Aorta (tissue), 5 donors: ENCODE measurements around the gene DGKB. TPM values are rescaled to one million over a fixed set of nuclear protein-coding genes. Genes with fewer than 3 reads are reported as not detected.

ENCODE experiments used
- ATAC-seq: fragments of 200-7000 bp; cut with Tn5 transposase; one replicate; pipeline ENCODE4 v1.9.1; 2022; ENCODE audit warnings: moderate library complexity; ENCODE audit not compliant: low FRiP score
- DNase-seq, 2 donors: peaks; one replicate each; pipeline ENCODE4 v3.0.0-alpha.2; 2020
- H3K27ac ChIP-seq, 2 donors: one replicate each; pipeline ENCODE4 v1.5.1; 2013; ENCODE audit warnings: low read length in 2 of 2, mild to moderate bottlenecking in 2 of 2, moderate library complexity in 2 of 2, control low read depth in 1 of 2, inconsistent platforms in 1 of 2, low read depth in 1 of 2
- H3K27me3 ChIP-seq, 2 donors: one replicate each; pipeline ENCODE4 v1.6.1; 2013; ENCODE audit warnings: control low read depth in 1 of 2, low read length in 1 of 2, mild to moderate bottlenecking in 1 of 2, moderate library complexity in 1 of 2; ENCODE audit not compliant: insufficient read depth in 2 of 2, control insufficient read depth in 1 of 2
- H3K36me3 ChIP-seq, 2 donors: one replicate each; pipeline ENCODE4 v1.6.1; 2013; ENCODE audit warnings: control low read depth in 1 of 2, low read length in 1 of 2, mild to moderate bottlenecking in 1 of 2; ENCODE audit not compliant: insufficient read depth in 2 of 2, control insufficient read depth in 1 of 2
- H3K4me1 ChIP-seq, 2 donors: one replicate each; pipeline ENCODE4 v1.6.1; 2013; ENCODE audit warnings: low read length in 2 of 2, control low read depth in 1 of 2, mild to moderate bottlenecking in 1 of 2, moderate library complexity in 1 of 2; ENCODE audit not compliant: insufficient read depth in 2 of 2, control insufficient read depth in 1 of 2
- H3K4me3 ChIP-seq, 2 donors: one replicate each; pipeline ENCODE4 v1.5.1; 2013; ENCODE audit warnings: low read length in 2 of 2, control low read depth in 1 of 2, mild to moderate bottlenecking in 1 of 2
- H3K9me3 ChIP-seq: one replicate; pipeline ENCODE4 v1.6.1; 2013; ENCODE audit warnings: mild to moderate bottlenecking, low read length; ENCODE audit not compliant: control insufficient read depth
- WGBS, 2 donors: extraction: QIAGEN DNeasy Blood & Tissue Kit; methylation state at CpG; one replicate each; pipeline ENCODE4 v1.1.7; 2013; 5-methylcytosine and 5-hydroxymethylcytosine counted together
- intact Hi-C, 2 donors: fragments of 100-400 bp; cut with DNase I; formaldehyde crosslinking; loops; one replicate each; pipeline versions ENCODE4 v1.14.2 to v1.15.0; 2022
- polyA plus RNA-seq, 2 donors: library from polyadenylated mRNA; stranded (reverse); fragments of 200-250 nt; gene quantifications; one replicate each; pipeline ENCODE4 v1.2.3, GENCODE V29; 2013
- total RNA-seq, 2 donors: library from RNA; stranded (reverse); fragmentation: NEBNext Ultra II Directional; extraction: Animal tissue kit (Norgen Biotek cat#: 25700); gene quantifications; one replicate each; pipeline ENCODE4 v1.2.1, GENCODE V29; 2021
- donor health status: healthy with polysubstance abuse.
- donor health status: Bipolar disorder and iron deficiency.
- donor health status: DM: no; HTN: no; CAD: no.
- donor health status: DM: no; HTN: no; CAD: no.
- donor health status: DM: yes; HTN: yes; CAD: no.

DGKB gene
- total and polyA plus RNA-seq, 4 donors, result 0.96 to 1.1 TPM; not detected in 2

GRCh38 chr7:14875941-14876587, 26.5 kb downstream of the DGKB start:
- H3K27ac ChIP-seq, result no peak overlapping the region
- H3K4me1 ChIP-seq, result no peaks in the 10 kb centered on the region
- ATAC-seq (no peak), DNase-seq (no peak)
- H3K36me3 ChIP-seq, result no peaks in the 10 kb centered on the region
- no peak overlapping the region for H3K4me3 ChIP-seq
- intact Hi-C loops, result no loop called here
- H3K27me3 ChIP-seq, result no peaks in the 10 kb centered on the region
- 63 to 74% methylated on average over 8 of the region's 8 CpGs for WGBS, 2 donors
- peaks cover 1% of the 10 kb centered on the region for H3K9me3 ChIP-seq

- DNase-seq (no peak), ATAC-seq (no peak)
- H3K27ac ChIP-seq, result no peak overlapping the region
- no peak overlapping the region for H3K4me3 ChIP-seq
- H3K9me3 ChIP-seq, result peaks cover 1% of the 10 kb centered on the region
- H3K27me3 ChIP-seq, result no peaks in the 10 kb centered on the region
- H3K36me3 ChIP-seq, result no peaks in the 10 kb centered on the region
- WGBS, 2 donors, result 62 to 64% methylated on average over 6 of the region's 6 CpGs
- intact Hi-C loops, result no loop called here
- H3K4me1 ChIP-seq, result no peaks in the 10 kb centered on the region
Observed at GRCh38 chr7:14871880-14872279, 30.7 kb downstream of the DGKB start.

GRCh38 chr7:14870394-14870793, 32.2 kb downstream of the DGKB start:
- H3K4me1 ChIP-seq, result no peaks in the 10 kb centered on the region
- H3K4me3 ChIP-seq, result no peak overlapping the region
- no peaks in the 10 kb centered on the region for H3K27me3 ChIP-seq
- DNase-seq (no peak), ATAC-seq (no peak)
- H3K36me3 ChIP-seq, result no peaks in the 10 kb centered on the region
- intact Hi-C loops, result no loop called here
- WGBS, 2 donors, result 86 to 92% methylated on average over 11 of the region's 11 CpGs
- no peak overlapping the region for H3K27ac ChIP-seq
- H3K9me3 ChIP-seq, result no peaks in the 10 kb centered on the region

- Histone ChIP-seq H3K4me3 (no peak overlapping the region), H3K27me3 (no peaks in the 10 kb centered on the region), H3K27ac (no peak overlapping the region), H3K9me3 (no peaks in the 10 kb centered on the region), H3K4me1 (no peaks in the 10 kb centered on the region), H3K36me3 (no peaks in the 10 kb centered on the region)
- intact Hi-C loops, result no loop called here
- no peak for DNase-seq
- no peak for ATAC-seq
Observed at GRCh38 chr7:14868937-14869336, 33.6 kb downstream of the DGKB start.

GRCh38 chr7:14861456-14861855, 41.1 kb downstream of the DGKB start:
- intact Hi-C loops, result no loop called here
- WGBS, 2 donors, result 72 to 78% methylated on average over 1 of the region's 1 CpG
- ATAC-seq (no peak), DNase-seq (no peak)
- H3K36me3 ChIP-seq, result no peaks in the 10 kb centered on the region
- H3K4me3 ChIP-seq, result no peak overlapping the region
- H3K27ac ChIP-seq, result no peak overlapping the region
- no peaks in the 10 kb centered on the region for H3K9me3 ChIP-seq
- no peaks in the 10 kb centered on the region for H3K4me1 ChIP-seq
- H3K27me3 ChIP-seq, result no peaks in the 10 kb centered on the region

- no peak for DNase-seq
- Histone ChIP-seq H3K36me3 (no peaks in the 10 kb centered on the region), H3K4me1 (no peaks in the 10 kb centered on the region), H3K27me3 (no peaks in the 10 kb centered on the region), H3K27ac (no peak overlapping the region), H3K4me3 (no peak overlapping the region), H3K9me3 (no peaks in the 10 kb centered on the region)
- ATAC-seq, result no peak
- intact Hi-C loops, result no loop called here
- WGBS, 2 donors, result 61 to 67% methylated on average over 2 of the region's 2 CpGs
Observed at GRCh38 chr7:14859267-14859666, 43.3 kb downstream of the DGKB start.

- H3K27ac ChIP-seq, result no peak overlapping the region
- intact Hi-C loops, result no loop called here
- H3K27me3 ChIP-seq, result no peaks in the 10 kb centered on the region
- no peak overlapping the region for H3K4me3 ChIP-seq
- H3K4me1 ChIP-seq, result no peaks in the 10 kb centered on the region
- no peak for ATAC-seq
- WGBS, 2 donors, result 75 to 79% methylated on average over 2 of the region's 2 CpGs
- H3K9me3 ChIP-seq, result no peaks in the 10 kb centered on the region
- DNase-seq, result no peak
- no peaks in the 10 kb centered on the region for H3K36me3 ChIP-seq
Observed at GRCh38 chr7:14858866-14859265, 43.7 kb downstream of the DGKB start.

- Histone ChIP-seq H3K4me3 (no peak overlapping the region), H3K27me3 (no peaks in the 10 kb centered on the region), H3K27ac (no peak overlapping the region), H3K4me1 (no peaks in the 10 kb centered on the region), H3K9me3 (no peaks in the 10 kb centered on the region), H3K36me3 (no peaks in the 10 kb centered on the region)
- DNase-seq (no peak), ATAC-seq (no peak)
- WGBS, 2 donors, result 45 to 58% methylated on average over 3 of the region's 3 CpGs
- intact Hi-C loops, result no loop called here
Observed at GRCh38 chr7:14858410-14858809, 44.1 kb downstream of the DGKB start.

GRCh38 chr7:14855033-14855794, 47.3 kb downstream of the DGKB start:
- Histone ChIP-seq H3K4me1 (no peaks in the 10 kb centered on the region), H3K36me3 (no peaks in the 10 kb centered on the region), H3K9me3 (no peaks in the 10 kb centered on the region), H3K27me3 (no peaks in the 10 kb centered on the region), H3K4me3 (no peak overlapping the region), H3K27ac (no peak overlapping the region)
- intact Hi-C loops, result no loop called here
- DNase-seq, result no peak
- ATAC-seq, result no peak
- 28 to 32% methylated on average over 1 of the region's 1 CpG for WGBS, 2 donors
